ENCODE measurements around the gene PDE7B.

GRCh38 chr6:136149311-136149710 lies 297.8 kb downstream of the PDE7B start:
- TF ChIP-seq CTCF (conservative IDR thresholded peaks at IDR 0.05 in 1 of 2, IDR thresholded peaks at IDR 0.05 in 1 of 2; ENCODE audit: low read depth in 1 of 2, low read length in 2 of 2) (no peak), EZH2 (IDR thresholded peaks at IDR 0.05; ENCODE audit: low read length, missing control alignments) (no peak)

Measured in fibroblast of lung (primary cell).